Measurements from ENCODE around the gene ANKRD39.

DNA sequence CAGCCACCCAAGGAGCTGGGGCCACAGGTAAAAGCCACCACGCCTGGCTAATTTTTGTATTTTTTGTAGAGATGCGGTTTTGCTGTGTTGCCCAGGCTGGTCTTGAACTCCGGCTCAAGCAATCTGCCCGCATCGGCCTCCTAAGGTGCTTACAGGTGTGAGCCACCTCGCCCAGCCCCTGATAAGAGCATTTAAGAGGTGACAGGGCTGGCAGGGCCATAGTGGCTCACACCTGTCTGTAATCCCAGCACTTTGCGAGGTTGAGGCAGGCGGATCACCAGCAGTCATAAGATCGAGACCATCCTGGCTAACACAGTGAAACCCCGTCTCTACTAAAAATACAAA is 50.7 kb downstream of the ANKRD39 start:
- TF ChIP-seq, protein P1, sequence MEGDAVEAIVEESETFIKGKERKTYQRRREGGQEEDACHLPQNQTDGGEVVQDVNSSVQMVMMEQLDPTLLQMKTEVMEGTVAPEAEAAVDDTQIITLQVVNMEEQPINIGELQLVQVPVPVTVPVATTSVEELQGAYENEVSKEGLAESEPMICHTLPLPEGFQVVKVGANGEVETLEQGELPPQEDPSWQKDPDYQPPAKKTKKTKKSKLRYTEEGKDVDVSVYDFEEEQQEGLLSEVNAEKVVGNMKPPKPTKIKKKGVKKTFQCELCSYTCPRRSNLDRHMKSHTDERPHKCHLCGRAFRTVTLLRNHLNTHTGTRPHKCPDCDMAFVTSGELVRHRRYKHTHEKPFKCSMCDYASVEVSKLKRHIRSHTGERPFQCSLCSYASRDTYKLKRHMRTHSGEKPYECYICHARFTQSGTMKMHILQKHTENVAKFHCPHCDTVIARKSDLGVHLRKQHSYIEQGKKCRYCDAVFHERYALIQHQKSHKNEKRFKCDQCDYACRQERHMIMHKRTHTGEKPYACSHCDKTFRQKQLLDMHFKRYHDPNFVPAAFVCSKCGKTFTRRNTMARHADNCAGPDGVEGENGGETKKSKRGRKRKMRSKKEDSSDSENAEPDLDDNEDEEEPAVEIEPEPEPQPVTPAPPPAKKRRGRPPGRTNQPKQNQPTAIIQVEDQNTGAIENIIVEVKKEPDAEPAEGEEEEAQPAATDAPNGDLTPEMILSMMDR (IDR thresholded peaks at IDR 0.05 in 2 of 3, conservative IDR thresholded peaks at IDR 0.05 in 1 of 3; ENCODE audit: control insufficient read depth in 2 of 3, extremely low read depth in 1 of 3, insufficient read depth in 1 of 3, low read depth in 3 of 3, low read length in 3 of 3), result no peak
- TF ChIP-seq SP1 (IDR thresholded peaks at IDR 0.05; ENCODE audit: low read depth, low read length), result no peak
- no peak for TF ChIP-seq HCFC1 (IDR thresholded peaks at IDR 0.05; ENCODE audit: low read length)

Measured in GM12878 (cell line).